Stomach (tissue), 9 donors: ENCODE results near the gene GPC6. TPM values are rescaled to one million over a fixed set of nuclear protein-coding genes. Genes with fewer than 3 reads are reported as not detected.

Source experiments
- DNase-seq, 2 donors: peaks; one replicate each; pipeline versions ENCODE4 v3.0.0 to v3.0.0-alpha.2; 2013 to 2019
- H3K27ac ChIP-seq, 5 donors: fragments of 200-600 bp in 4 of 5; sonication (generic) in 4 of 5; one replicate each; pipeline ENCODE4 v1.5.1; 2013 to 2019; ENCODE audit warnings: mild to moderate bottlenecking in 1 of 5, moderate library complexity in 1 of 5
- H3K27me3 ChIP-seq, 3 donors: fragments of 200-600 bp; sonication (generic); one replicate each; pipeline ENCODE4 v1.5.1; 2017 to 2019; ENCODE audit warnings: mixed run types in 1 of 3
- H3K36me3 ChIP-seq, 4 donors: fragments of 200-600 bp; sonication (generic); 1 replicate in 3 of 4; 2 replicates in 1 of 4; pipeline ENCODE4 v1.5.1; 2016 to 2019
- H3K4me1 ChIP-seq, 4 donors: fragments of 200-600 bp; sonication (generic); one replicate each; pipeline ENCODE4 v1.5.1; 2016 to 2019
- H3K4me3 ChIP-seq, 4 donors: fragments of 200-600 bp; sonication (generic) in 3 of 4; one replicate each; pipeline ENCODE4 v1.5.1; 2016 to 2019; ENCODE audit warnings: mild to moderate bottlenecking in 1 of 4
- H3K9me3 ChIP-seq, 4 donors: fragments of 200-600 bp; sonication (generic); one replicate each; pipeline ENCODE4 v1.5.1; 2016 to 2019
- EP300 ChIP-seq: sonication (generic); formaldehyde crosslinking; IDR thresholded peaks from one replicate; pipeline ENCODE4 v1.6.1; 2017; ENCODE audit warnings: antibody characterized with exemption
- POLR2A ChIP-seq, 4 donors: fragments of 450-650 bp; IDR thresholded peaks; one replicate each; pipeline ENCODE4 v1.6.1; 2016; ENCODE audit warnings: antibody characterized with exemption in 4 of 4, control low read depth in 2 of 4, mild to moderate bottlenecking in 1 of 4, moderate library complexity in 1 of 4
- POLR2AphosphoS5 ChIP-seq, 3 donors: sonication (generic); formaldehyde crosslinking; IDR thresholded peaks; one replicate each; pipeline ENCODE4 v1.6.1; 2016; ENCODE audit warnings: antibody characterized with exemption in 3 of 3
- WGBS, 5 donors: extraction: QIAGEN DNeasy Blood & Tissue Kit in 3 of 5; methylation state at CpG; one replicate each; pipeline versions ENCODE4 v1.1.5 to v1.1.7; 2013 to 2018; 5-methylcytosine and 5-hydroxymethylcytosine counted together
- intact Hi-C: fragments of 100-400 bp; cut with DNase I; formaldehyde crosslinking; loops from one replicate; pipeline ENCODE4 v1.15.1; 2023; ENCODE audit warnings: low total_unique reads
- polyA plus RNA-seq, 3 donors: library from polyadenylated mRNA; stranded (reverse); fragments of 200-250 nt; gene quantifications; one replicate each; pipeline ENCODE4 v1.2.3, GENCODE V29; 2013
- total RNA-seq, 5 donors: library from RNA; depleted of rRNA; stranded (reverse); fragments of >200 nt; gene quantifications; one replicate each; pipeline versions ENCODE4 v1.1.0 to v1.2.3, GENCODE V29; 2014 to 2016
- TF ChIP-seq, protein P1 (sequence below), 7 experiments: fragments of 450-650 bp in 4 of 7; fragments of 200-600 bp in 3 of 7; sonication (generic) in 3 of 7; IDR thresholded peaks; one replicate each; pipeline ENCODE4 v1.5.1; 2016 to 2019; ENCODE audit warnings: antibody characterized with exemption in 7 of 7, control low read depth in 2 of 7, mild to moderate bottlenecking in 1 of 7
- donor health status: healthy with polysubstance abuse.
- donor health status: Bipolar disorder and iron deficiency.
- donor health status: healthy.

The GPC6 gene
- total and polyA plus RNA-seq, 8 donors = 0.70 to 52.7 (median 5.6) TPM

DNA sequence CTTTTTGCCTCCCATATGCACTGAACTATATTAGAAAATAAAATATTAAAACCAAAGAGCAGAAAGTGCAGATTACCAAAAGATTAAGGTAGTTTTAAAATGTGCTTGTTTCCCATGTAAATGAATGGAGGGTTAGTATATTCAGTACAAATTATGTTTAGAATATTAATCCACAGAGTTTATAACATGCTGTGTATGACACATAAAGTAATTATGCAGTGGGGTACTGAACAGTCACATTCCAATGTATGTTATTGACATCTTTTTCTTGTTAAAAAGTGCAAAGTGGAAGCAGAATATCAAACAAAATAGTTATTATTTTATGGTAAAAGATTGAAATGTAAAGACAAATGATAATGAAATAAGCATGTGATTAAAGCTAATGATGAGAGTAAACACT, 79.3 kb downstream of the GPC6 start:
- peaks cover 0 to 2% (median 0%) of the 10 kb centered on the region in 4 donors for H3K9me3 ChIP-seq
- TF ChIP-seq POLR2A (IDR thresholded peaks at IDR 0.05) (no peak), EP300 (no peak), POLR2AphosphoS5 (IDR thresholded peaks at IDR 0.05) (no peak)
- TF ChIP-seq, protein P1, sequence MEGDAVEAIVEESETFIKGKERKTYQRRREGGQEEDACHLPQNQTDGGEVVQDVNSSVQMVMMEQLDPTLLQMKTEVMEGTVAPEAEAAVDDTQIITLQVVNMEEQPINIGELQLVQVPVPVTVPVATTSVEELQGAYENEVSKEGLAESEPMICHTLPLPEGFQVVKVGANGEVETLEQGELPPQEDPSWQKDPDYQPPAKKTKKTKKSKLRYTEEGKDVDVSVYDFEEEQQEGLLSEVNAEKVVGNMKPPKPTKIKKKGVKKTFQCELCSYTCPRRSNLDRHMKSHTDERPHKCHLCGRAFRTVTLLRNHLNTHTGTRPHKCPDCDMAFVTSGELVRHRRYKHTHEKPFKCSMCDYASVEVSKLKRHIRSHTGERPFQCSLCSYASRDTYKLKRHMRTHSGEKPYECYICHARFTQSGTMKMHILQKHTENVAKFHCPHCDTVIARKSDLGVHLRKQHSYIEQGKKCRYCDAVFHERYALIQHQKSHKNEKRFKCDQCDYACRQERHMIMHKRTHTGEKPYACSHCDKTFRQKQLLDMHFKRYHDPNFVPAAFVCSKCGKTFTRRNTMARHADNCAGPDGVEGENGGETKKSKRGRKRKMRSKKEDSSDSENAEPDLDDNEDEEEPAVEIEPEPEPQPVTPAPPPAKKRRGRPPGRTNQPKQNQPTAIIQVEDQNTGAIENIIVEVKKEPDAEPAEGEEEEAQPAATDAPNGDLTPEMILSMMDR (IDR thresholded peaks at IDR 0.05) = no peak
- intact Hi-C loops = no loop called here
- H3K4me1 ChIP-seq = no peaks in the 10 kb centered on the region
- no peak overlapping the region for H3K27ac ChIP-seq
- no peak overlapping the region for H3K4me3 ChIP-seq
- DNase-seq = no peak
- no peaks in the 10 kb centered on the region for H3K36me3 ChIP-seq
- H3K27me3 ChIP-seq = no peaks in the 10 kb centered on the region

DNA sequence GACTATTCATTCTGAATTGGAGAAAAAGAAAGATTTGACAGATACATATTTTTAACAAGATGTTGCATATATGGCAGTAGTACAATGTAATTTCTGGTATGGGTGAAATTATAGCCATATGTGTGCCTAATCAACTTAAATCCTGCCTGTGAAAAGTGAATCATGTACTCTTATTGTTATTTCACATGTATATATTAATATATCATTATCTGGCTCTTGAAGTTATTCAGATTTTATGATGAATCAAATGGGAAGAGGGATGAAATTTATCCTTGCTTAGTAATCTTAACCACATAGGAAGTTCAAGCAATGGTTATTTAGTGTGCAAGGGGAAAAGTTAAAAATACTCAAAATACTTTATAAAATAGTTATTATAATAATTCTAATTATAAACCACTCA, 80.5 kb downstream of the GPC6 start:
- Histone ChIP-seq H3K4me3 (no peak overlapping the region), H3K27me3 (no peaks in the 10 kb centered on the region), H3K36me3 (no peaks in the 10 kb centered on the region), H3K4me1 (no peaks in the 10 kb centered on the region), H3K27ac (no peak overlapping the region), H3K9me3 (no peaks in the 10 kb centered on the region)
- TF ChIP-seq POLR2A (IDR thresholded peaks at IDR 0.05) (no peak), EP300 (no peak), POLR2AphosphoS5 (IDR thresholded peaks at IDR 0.05) (no peak)
- TF ChIP-seq, protein P1 (IDR thresholded peaks at IDR 0.05) = no peak
- intact Hi-C loops = no loop called here
- no peak for DNase-seq

DNA sequence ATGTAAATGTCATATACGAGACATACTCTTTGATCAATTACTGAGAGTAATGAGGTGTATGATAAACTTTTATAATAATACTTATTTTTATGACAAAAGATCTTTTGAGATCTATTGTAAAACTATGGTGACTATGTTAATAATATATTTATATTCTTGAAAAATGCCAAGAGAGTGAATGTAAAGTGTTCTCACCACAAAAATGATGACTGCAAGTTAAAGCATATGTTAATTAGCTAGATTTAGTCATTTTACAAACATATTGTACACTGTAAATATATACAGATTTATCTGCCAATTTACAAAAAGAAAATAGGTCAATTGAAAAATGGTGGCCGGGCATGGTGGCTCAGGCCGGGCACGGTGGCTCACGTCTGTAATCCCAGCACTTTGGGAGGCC, 81.0 kb downstream of the GPC6 start:
- Histone ChIP-seq H3K4me3 (no peak overlapping the region), H3K9me3 (no peaks in the 10 kb centered on the region), H3K27me3 (no peaks in the 10 kb centered on the region), H3K36me3 (no peaks in the 10 kb centered on the region), H3K27ac (no peak overlapping the region), H3K4me1 (no peaks in the 10 kb centered on the region)
- TF ChIP-seq POLR2A (IDR thresholded peaks at IDR 0.05) = no peak
- TF ChIP-seq EP300 = no peak
- TF ChIP-seq, protein P1 (IDR thresholded peaks at IDR 0.05) = no peak
- no peak for TF ChIP-seq POLR2AphosphoS5 (IDR thresholded peaks at IDR 0.05)
- intact Hi-C loops = no loop called here
- DNase-seq = no peak
- 86 to 95% (median 92%) methylated on average over 5 of the region's 5 CpGs for WGBS, 5 donors

DNA sequence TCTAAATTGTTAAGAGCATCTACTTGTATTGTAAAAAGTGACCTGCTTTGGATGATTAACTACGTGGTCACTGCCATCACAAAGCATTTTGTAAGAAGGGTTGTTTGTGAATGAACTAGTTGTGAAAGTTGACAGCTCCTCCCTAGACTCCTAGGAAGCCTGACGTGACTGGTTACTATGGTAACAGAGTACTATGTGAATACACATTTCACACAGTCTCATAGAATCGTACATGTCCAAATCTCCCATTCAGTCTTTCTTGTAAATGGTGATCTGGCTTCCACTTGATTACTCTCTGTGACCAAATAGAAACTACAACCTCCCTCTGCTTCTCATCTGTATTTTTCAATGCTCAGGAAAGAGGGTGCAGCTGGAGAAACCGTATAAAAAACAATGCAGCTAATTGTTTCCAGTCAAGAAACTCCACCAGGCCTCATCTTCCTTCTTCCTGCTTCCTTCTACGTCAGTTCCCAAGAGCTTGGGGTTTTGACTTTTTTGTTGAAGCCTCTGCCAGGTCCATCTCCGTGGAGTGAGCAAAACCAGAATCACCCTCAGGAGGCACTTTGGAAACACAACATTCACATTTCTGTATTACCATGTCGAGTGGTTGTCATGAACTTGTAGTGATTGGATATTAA, 83.4 kb downstream of the GPC6 start:
- TF ChIP-seq POLR2AphosphoS5 (IDR thresholded peaks at IDR 0.05) = no peak
- TF ChIP-seq, protein P1 (IDR thresholded peaks at IDR 0.05) = no peak
- TF ChIP-seq EP300 = no peak
- TF ChIP-seq POLR2A (IDR thresholded peaks at IDR 0.05) = no peak
- no peak overlapping the region for H3K4me3 ChIP-seq
- no peak overlapping the region for H3K27ac ChIP-seq
- intact Hi-C loops = no loop called here
- no peaks in the 10 kb centered on the region for H3K9me3 ChIP-seq
- no peaks in the 10 kb centered on the region for H3K27me3 ChIP-seq
- peak in 1 of 2 donors; percentile 55 for DNase-seq
- H3K4me1 ChIP-seq = no peaks in the 10 kb centered on the region
- WGBS, 5 donors = 50 to 63% (median 52%) methylated on average over 7 of the region's 7 CpGs
- H3K36me3 ChIP-seq = no peaks in the 10 kb centered on the region
